H1 (cell line): ENCODE data around the gene PCCA. TPM values are rescaled to one million over a fixed set of nuclear protein-coding genes. Genes with fewer than 3 reads are reported as not detected.

Experiments used
- CTCF ChIA-PET: fragments of 300-600 bp; sonication (Branson Sonifier 250); formaldehyde crosslinking; loops from one replicate; lab custom pipeline; 2021; ENCODE audit not compliant: partially characterized antibody; lab: Charles Lee
- POLR2A ChIA-PET: fragments of 300-600 bp; sonication (Branson Sonifier 250); formaldehyde crosslinking; loops from one replicate; lab custom pipeline; 2021; ENCODE audit warnings: inconsistent platforms; ENCODE audit not compliant: partially characterized antibody; lab: Charles Lee
- DNase-seq, 2 experiments: peaks; one replicate each; pipeline versions ENCODE4 v3.0.0 to v3.0.0-alpha.2; 2010 to 2022; ENCODE audit warnings: low spot score in 2 of 2, low read depth in 1 of 2, mixed read lengths in 1 of 2
- FAIRE-seq: peaks from 2 replicates; lab custom pipeline; 2011; peaks lifted over from hg19 to GRCh38; lab: Jason Lieb, UNC
- H2AFZ ChIP-seq: 2 replicates; pipeline ENCODE4 v1.8.1; 2012; ENCODE audit warnings: low read length, inconsistent platforms
- H2AK5ac ChIP-seq: 2 replicates; pipeline ENCODE4 v1.6.1; 2013; ENCODE audit warnings: low read depth, low read length
- H2BK120ac ChIP-seq: replicated peaks from 2 replicates; pipeline ENCODE3; 2013; ENCODE audit warnings: low read depth, low read length, inconsistent platforms
- H2BK12ac ChIP-seq: 2 replicates; pipeline ENCODE4 v1.6.1; 2013; ENCODE audit warnings: low read depth, low read length
- H2BK15ac ChIP-seq: 2 replicates; pipeline ENCODE4 v1.6.1; 2013; ENCODE audit warnings: low read length
- H2BK20ac ChIP-seq: 2 replicates; pipeline ENCODE4 v1.6.1; 2013; ENCODE audit warnings: low read length
- H2BK5ac ChIP-seq: 2 replicates; pipeline ENCODE4 v1.6.1; 2013; ENCODE audit warnings: low read depth, low read length
- H3K14ac ChIP-seq: 2 replicates; pipeline ENCODE4 v1.6.1; 2013; ENCODE audit warnings: inconsistent platforms; ENCODE audit not compliant: insufficient read length
- H3K18ac ChIP-seq: 2 replicates; pipeline ENCODE4 v1.6.1; 2013; ENCODE audit warnings: low read length; ENCODE audit errors: extremely low read depth
- H3K23ac ChIP-seq: 2 replicates; pipeline ENCODE4 v1.6.1; 2013; ENCODE audit warnings: inconsistent platforms; ENCODE audit not compliant: insufficient read length
- H3K23me2 ChIP-seq: 2 replicates; pipeline ENCODE4 v1.6.1; 2013; ENCODE audit warnings: low read depth, low read length
- H3K27ac ChIP-seq: 2 replicates; pipeline ENCODE4 v1.6.1; 2011; ENCODE audit warnings: low read depth, low read length, inconsistent platforms
- H3K27me3 ChIP-seq, 4 experiments: replicated peaks in 1 of 4; 1 replicate in 1 of 4; 2 replicates in 3 of 4; pipeline versions ENCODE4 v1.6.1 to v1.8.1; 2011 to 2013; ENCODE audit warnings: low read length in 3 of 4, mild to moderate bottlenecking in 3 of 4, inconsistent platforms in 2 of 4, mixed read lengths in 2 of 4, moderate library complexity in 1 of 4; ENCODE audit not compliant: control insufficient read depth in 3 of 4, insufficient read depth in 3 of 4; ENCODE audit errors: extremely low read depth in 1 of 4
- H3K36me3 ChIP-seq, 4 experiments: 2 replicates each; pipeline versions ENCODE4 v1.6.1 to v1.8.1; 2011 to 2013; ENCODE audit warnings: mild to moderate bottlenecking in 4 of 4, low read length in 3 of 4, moderate library complexity in 2 of 4, control low read depth in 1 of 4, inconsistent platforms in 1 of 4; ENCODE audit not compliant: insufficient read depth in 4 of 4, control insufficient read depth in 2 of 4
- H3K4ac ChIP-seq: replicated peaks from 2 replicates; pipeline ENCODE3; 2013; ENCODE audit warnings: low read length, low read depth, mixed read lengths, inconsistent platforms; ENCODE audit not compliant: insufficient read length
- H3K4me1 ChIP-seq, 4 experiments: replicated peaks in 1 of 4; 1 replicate in 1 of 4; 2 replicates in 3 of 4; pipeline versions ENCODE4 v1.6.1 to v1.8.1; 2011 to 2013; ENCODE audit warnings: low read length in 3 of 4, inconsistent platforms in 2 of 4, mixed read lengths in 1 of 4; ENCODE audit not compliant: insufficient read depth in 4 of 4, control insufficient read depth in 3 of 4
- H3K4me2 ChIP-seq, 2 experiments: 2 replicates each; pipeline versions ENCODE4 v1.6.1 to v1.8.1; 2011 to 2013; ENCODE audit warnings: low read depth in 2 of 2, low read length in 2 of 2, control low read depth in 1 of 2, inconsistent platforms in 1 of 2, mild to moderate bottlenecking in 1 of 2; ENCODE audit not compliant: insufficient read depth in 1 of 2
- H3K4me3 ChIP-seq, 4 experiments: fragments of 200-600, 300-600 bp in 1 of 4; sonication (generic), shearing (Covaris generic), sonication (Bioruptor Twin) in 1 of 4; 2 replicates each; pipeline versions ENCODE4 v1.5.1 to v1.8.1; 2011 to 2016; ENCODE audit warnings: low read length in 4 of 4, low read depth in 3 of 4, control low read depth in 2 of 4, inconsistent platforms in 2 of 4, mild to moderate bottlenecking in 2 of 4, mixed read lengths in 1 of 4, moderate library complexity in 1 of 4; ENCODE audit not compliant: insufficient read depth in 2 of 4; ENCODE audit errors: extremely low read depth in 1 of 4
- H3K56ac ChIP-seq: replicated peaks from 2 replicates; pipeline ENCODE3; 2013; ENCODE audit warnings: low read depth, mild to moderate bottlenecking, mixed read lengths, low read length, inconsistent platforms; ENCODE audit not compliant: insufficient read length
- H3K79me1 ChIP-seq: 2 replicates; pipeline ENCODE4 v1.6.1; 2013; ENCODE audit warnings: low read depth, low read length, control low read depth
- H3K79me2 ChIP-seq, 2 experiments: 2 replicates each; pipeline versions ENCODE4 v1.6.1 to v1.8.1; 2012 to 2013; ENCODE audit warnings: low read length in 2 of 2, mild to moderate bottlenecking in 2 of 2, inconsistent platforms in 1 of 2; ENCODE audit not compliant: insufficient read depth in 2 of 2, control insufficient read depth in 1 of 2
- H3K9ac ChIP-seq, 4 experiments: replicated peaks in 1 of 4; 1 replicate in 1 of 4; 2 replicates in 3 of 4; pipeline versions ENCODE4 v1.6.1 to v1.8.1; 2011 to 2013; ENCODE audit warnings: low read depth in 3 of 4, low read length in 3 of 4, control low read depth in 2 of 4, mild to moderate bottlenecking in 2 of 4, moderate library complexity in 2 of 4, inconsistent platforms in 1 of 4; ENCODE audit errors: extremely low read depth in 1 of 4
- H3K9me3 ChIP-seq, 2 experiments: 2 replicates each; pipeline versions ENCODE4 v1.6.1 to v1.8.1; 2012 to 2013; ENCODE audit warnings: mild to moderate bottlenecking in 2 of 2, moderate library complexity in 2 of 2, control low read depth in 1 of 2, inconsistent platforms in 1 of 2, low read depth in 1 of 2, low read length in 1 of 2, mixed read lengths in 1 of 2; ENCODE audit not compliant: insufficient read depth in 2 of 2
- H4K20me1 ChIP-seq, 2 experiments: replicated peaks in 1 of 2; 2 replicates each; pipeline versions ENCODE3 to v1.8.1; 2011 to 2013; ENCODE audit warnings: inconsistent platforms in 2 of 2, low read length in 2 of 2, mild to moderate bottlenecking in 1 of 2; ENCODE audit not compliant: insufficient read depth in 2 of 2, control insufficient read depth in 1 of 2
- H4K5ac ChIP-seq: 2 replicates; pipeline ENCODE4 v1.6.1; 2013; ENCODE audit warnings: low read length, low read depth, mixed read lengths, inconsistent platforms; ENCODE audit not compliant: insufficient read length
- H4K8ac ChIP-seq: 2 replicates; pipeline ENCODE4 v1.8.0; 2013; ENCODE audit warnings: mild to moderate bottlenecking, moderate library complexity, low read length, inconsistent platforms; ENCODE audit not compliant: insufficient read depth; ENCODE audit errors: extremely low read depth
- H4K91ac ChIP-seq: replicated peaks from 2 replicates; pipeline ENCODE3; 2013; ENCODE audit warnings: low read length, mixed read lengths, inconsistent platforms; ENCODE audit not compliant: insufficient read length
- ASH2L ChIP-seq: fragments of 200-600, 300-600 bp; sonication (generic); IDR thresholded peaks from one replicate; pipeline ENCODE4 v1.7.1; 2017; ENCODE audit warnings: low read length
- GTF2F1 ChIP-seq: IDR thresholded peaks from 2 replicates; pipeline ENCODE4 v1.6.1; 2012; ENCODE audit warnings: low read depth, low read length, improper control_type of control experiment, borderline replicate concordance
- MAFK ChIP-seq: IDR thresholded peaks from 2 replicates; pipeline ENCODE4 v1.6.1; 2012; ENCODE audit warnings: low read depth, mild to moderate bottlenecking, improper control_type of control experiment, low read length
- RBBP5 ChIP-seq: IDR thresholded peaks from 2 replicates; pipeline ENCODE4 v1.7.1; 2012; ENCODE audit warnings: low read depth, mild to moderate bottlenecking, inconsistent platforms, low read length, moderate library complexity, borderline replicate concordance
- SRF ChIP-seq: IDR thresholded peaks from 2 replicates; pipeline ENCODE4 v1.6.1; 2011; ENCODE audit warnings: mild to moderate bottlenecking, low read depth, low read length, moderate library complexity
- SUZ12 ChIP-seq: fragments of 200-600 bp; sonication (generic); IDR thresholded peaks from 2 replicates; pipeline ENCODE4 v1.6.1; 2012; ENCODE audit warnings: mild to moderate bottlenecking, inconsistent platforms, low read length, moderate library complexity, mixed read lengths
- TEAD4 ChIP-seq: IDR thresholded peaks from 2 replicates; pipeline ENCODE4 v1.6.1; 2012; ENCODE audit warnings: low read depth, low read length, inconsistent platforms, mixed read lengths
- WGBS, 2 experiments: shearing (Covaris generic) in 1 of 2; methylation state at CpG; one replicate each; pipeline versions ENCODE4 v1.1.6 to v1.1.7; 2013 to 2015; ENCODE audit warnings: low lambda C conversion rate in 2 of 2, mixed read lengths in 2 of 2, inconsistent platforms in 1 of 2, low coverage in 1 of 2, missing lambda C conversion rate in 1 of 2; ENCODE audit not compliant: insufficient replicate concordance in 2 of 2, insufficient coverage in 1 of 2, insufficient read length in 1 of 2; ENCODE audit errors: extremely low coverage in 1 of 2, missing lambda C conversion rate in 1 of 2; 5-methylcytosine and 5-hydroxymethylcytosine counted together
- polyA plus RNA-seq, 7 experiments: library from polyadenylated mRNA; depleted of rRNA in 3 of 7; stranded (reverse) in 5 of 7; unstranded in 2 of 7; fragments of >200 nt in 5 of 7; fragments of 200-250 nt in 2 of 7; gene quantifications; 1 replicate in 5 of 7; 2 replicates in 1 of 7; 4 replicates in 1 of 7; pipeline versions ENCODE4 v1.2.1 to v1.2.3, GENCODE V29; 2011 to 2013; ENCODE audit warnings: missing spikeins in 2 of 7, mixed read lengths in 2 of 7
- total RNA-seq: library from RNA; stranded (reverse); fragmentation: NEBNext Ultra II Directional; extraction: Animal tissue kit (Norgen Biotek cat#: 25700); gene quantifications from 2 replicates; pipeline ENCODE4 v1.2.1, GENCODE V29; 2021
- TF ChIP-seq, protein P1 (sequence below): IDR thresholded peaks from 2 replicates; pipeline ENCODE4 v1.6.1; 2011; ENCODE audit warnings: low read depth, mild to moderate bottlenecking, low read length; ENCODE audit not compliant: insufficient read depth

Gene PCCA
- total and polyA plus RNA-seq, 2 of the 8 experiments (the other 6 are each of a cell fraction or from before 2014, with no cell fraction given), result 18.4 to 49.8 TPM

DNA sequence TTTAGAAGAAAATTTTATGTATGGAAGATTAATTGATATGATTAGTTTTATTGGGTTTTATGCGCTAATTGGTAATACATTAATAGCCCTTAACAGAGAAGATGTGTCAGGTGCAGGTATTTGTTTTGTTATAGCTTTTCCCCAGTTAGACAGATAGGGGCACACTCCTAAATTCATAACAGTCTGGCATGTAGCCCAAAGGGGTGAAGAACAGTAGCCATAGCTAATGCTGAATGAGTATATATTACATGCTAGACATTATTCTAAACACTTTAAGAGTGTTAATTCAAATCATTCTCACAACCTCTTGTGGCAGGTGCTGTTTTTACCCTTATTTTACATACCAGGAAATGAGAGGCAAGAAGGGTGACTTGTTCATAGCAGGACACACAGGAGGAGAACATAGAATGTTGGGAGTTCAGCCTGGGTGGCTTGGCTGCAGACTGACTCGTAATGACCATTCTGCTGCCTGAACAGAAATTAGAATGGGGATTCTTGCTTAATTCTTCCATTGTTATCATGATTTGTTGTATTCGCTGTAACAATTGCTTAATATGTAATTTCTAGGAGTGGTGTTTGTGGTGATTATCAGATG is 20.1 kb downstream of the PCCA start:
- H3K18ac ChIP-seq, result no peak overlapping the region
- no peak overlapping the region for H2AFZ ChIP-seq
- 93 to 100% methylated on average over 1 to 3 of the region's 3 CpGs for WGBS, 2 experiments
- DNase-seq (no peak), FAIRE-seq (no peak)
- peaks cover 0 to 33% (median 11%) of the 10 kb centered on the region in 4 experiments; a peak in 4 of 8 replicates for H3K36me3 ChIP-seq
- H4K5ac ChIP-seq, result no peak overlapping the region
- H3K79me1 ChIP-seq, result no peaks in the 10 kb centered on the region; the same call in 1 of the 2 replicates
- H3K79me2 ChIP-seq, result peaks cover 0 to 58% of the 10 kb centered on the region in 2 experiments; a peak in 2 of 4 replicates
- H3K14ac ChIP-seq, result no peak overlapping the region
- H2BK120ac ChIP-seq, result no peak overlapping the region
- no peak overlapping the region for H3K4me2 ChIP-seq
- TF ChIP-seq, protein P1, sequence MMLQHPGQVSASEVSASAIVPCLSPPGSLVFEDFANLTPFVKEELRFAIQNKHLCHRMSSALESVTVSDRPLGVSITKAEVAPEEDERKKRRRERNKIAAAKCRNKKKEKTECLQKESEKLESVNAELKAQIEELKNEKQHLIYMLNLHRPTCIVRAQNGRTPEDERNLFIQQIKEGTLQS, result no peak
- TF ChIP-seq ASH2L (no peak), MAFK (no peak), RBBP5 (no peak), GTF2F1 (no peak), SUZ12 (no peak), SRF (no peak), TEAD4 (no peak)
- no peaks in the 10 kb centered on the region; a peak in 1 of 7 replicates for H3K4me1 ChIP-seq
- H3K27ac ChIP-seq, result no peak overlapping the region
- H2BK5ac ChIP-seq, result no peak overlapping the region
- H4K91ac ChIP-seq, result no peak overlapping the region
- peak overlapping the region in 1 of 4 experiments; percentile 34; a peak in 1 of 7 replicates for H3K9ac ChIP-seq
- CTCF ChIA-PET, result no interaction called here
- H2BK20ac ChIP-seq, result no peak overlapping the region
- no peak overlapping the region for H2BK15ac ChIP-seq
- no peaks in the 10 kb centered on the region for H3K9me3 ChIP-seq
- no peak overlapping the region for H3K56ac ChIP-seq
- H4K8ac ChIP-seq, result no peak overlapping the region
- peaks cover 1 to 2% of the 10 kb centered on the region in 2 experiments for H4K20me1 ChIP-seq
- POLR2A ChIA-PET, result interaction anchor here (1.6 kb wide), 2 partner anchors 10 to 19 kb away, joined by 5 to 7 read pairs; partner anchors contain the start of gene PCCA
- H3K27me3 ChIP-seq, result no peaks in the 10 kb centered on the region
- H3K4me3 ChIP-seq, result no peak overlapping the region
- no peak overlapping the region for H3K23ac ChIP-seq
- no peak overlapping the region for H3K4ac ChIP-seq
- H2BK12ac ChIP-seq, result no peak overlapping the region
- H2AK5ac ChIP-seq, result no peak overlapping the region
- no peaks in the 10 kb centered on the region for H3K23me2 ChIP-seq
